GM18858 (cell line): ENCODE data around the gene NOP53.
"Not testable (repeated sequence)": the region's sequence is repeated elsewhere in the genome, so short reads cannot be mapped to it uniquely, and the experiment has no call there.

ENCODE experiments used
- ATAC-seq: cut with Tn5 transposase; IDR thresholded peaks from one replicate; pipeline ENCODE4 v1.9.1; 2021; ENCODE audit not compliant: unreplicated experiment

NOP53 gene

DNA sequence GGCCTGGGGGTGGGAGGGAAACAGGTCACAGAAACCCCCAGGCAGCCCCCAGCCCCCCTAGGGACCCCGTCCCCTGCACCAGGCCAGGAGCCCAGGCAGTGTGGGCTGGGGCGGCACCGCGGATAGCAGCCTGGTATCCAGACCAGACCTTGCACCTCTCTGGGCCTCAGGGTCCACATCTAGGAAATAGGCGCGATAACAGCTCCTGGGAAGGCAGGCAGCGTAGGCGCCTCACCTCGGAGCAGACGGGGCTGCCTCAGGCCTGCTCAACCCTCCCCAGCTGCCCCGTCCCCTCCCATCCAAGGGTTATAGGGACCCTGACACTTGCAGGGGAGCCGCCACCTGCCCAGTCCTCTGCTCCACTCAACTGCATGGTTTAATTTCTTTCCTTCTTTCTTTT, 58.3 kb downstream of the NOP53 start:
- not testable (repeated sequence) for ATAC-seq

DNA sequence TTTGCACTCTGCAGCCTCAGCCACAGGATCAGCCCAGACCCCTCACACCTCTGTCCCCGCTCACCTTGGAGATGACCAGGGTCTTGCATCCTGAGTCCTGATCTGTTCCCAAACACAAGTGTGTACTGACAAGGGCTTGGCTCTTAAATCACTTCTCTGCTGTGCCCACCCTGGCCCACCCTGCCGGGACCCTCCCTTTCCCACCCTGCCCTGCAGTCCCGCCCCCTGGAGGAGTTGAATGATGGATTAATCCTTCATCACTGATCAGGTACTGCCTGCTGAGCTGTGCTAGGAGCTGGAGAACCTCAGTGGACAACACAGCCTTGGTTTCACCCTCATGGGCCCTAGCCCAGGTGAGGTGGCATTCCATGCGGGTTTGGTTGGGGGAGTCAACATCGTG, 59.1 kb downstream of the NOP53 start, which contains the start of gene TPRX1:
Gene TPRX1 (minus strand): TSS at position 101 of the 400 bp plus-strand sequence. CDS start 12 bp downstream, at position 89.
- not testable (repeated sequence) for ATAC-seq

DNA sequence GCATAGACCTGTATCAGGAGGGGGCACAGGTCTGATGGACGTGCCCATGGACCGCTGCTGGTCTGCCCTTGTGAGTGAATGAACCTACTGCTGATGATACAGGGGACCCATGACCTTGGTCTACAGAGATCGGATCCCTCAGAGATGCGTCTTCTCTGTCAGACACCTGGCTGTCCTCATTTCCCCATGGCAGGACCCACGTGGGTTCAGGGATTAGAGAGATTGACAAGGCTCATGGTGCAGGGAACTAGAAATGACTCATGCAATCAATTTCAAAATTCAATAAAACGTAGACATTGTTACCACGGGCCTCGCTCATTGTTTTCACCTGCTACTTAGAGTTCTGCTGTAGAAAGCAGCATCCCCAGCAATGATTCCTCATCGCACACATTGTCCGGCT, 60.0 kb downstream of the NOP53 start:
- ATAC-seq, result no peak

DNA sequence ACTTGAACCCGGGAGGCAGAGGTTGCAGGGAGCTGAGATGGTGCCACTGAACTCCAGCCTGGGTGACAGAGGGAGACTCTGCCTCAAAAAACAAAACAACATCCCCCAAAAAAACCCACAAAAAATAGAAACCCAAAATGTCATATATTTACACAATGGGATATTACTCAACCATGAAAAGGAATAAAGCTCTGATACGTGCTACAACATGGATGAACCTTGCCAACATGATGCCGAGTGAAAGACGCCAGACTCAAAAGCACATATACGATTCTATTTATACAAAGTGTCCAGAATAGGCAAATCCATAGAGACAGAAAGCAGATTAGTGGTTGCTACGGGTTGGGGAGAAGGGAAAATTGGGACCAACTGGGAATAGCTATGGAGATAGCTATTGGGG, 61.1 kb downstream of the NOP53 start:
- no peak for ATAC-seq
